ENCODE results near the gene DAND5. TPM values are rescaled to one million over a fixed set of nuclear protein-coding genes. Genes with fewer than 3 reads are reported as not detected.

The DAND5 gene
- total and polyA plus RNA-seq, 2 of the 13 experiments (the other 11 are each of a cell fraction or from before 2014, with no cell fraction given): 0.04 TPM; not detected in 1

GRCh38 chr19:12996406-12997094, 27.2 kb downstream of the DAND5 start (continued):
- TF ChIP-seq ZSCAN20 (CRISPR knock-in tag; IDR thresholded peaks at IDR 0.05; ENCODE audit: borderline replicate concordance) (no peak), DZIP1 (CRISPR knock-in tag; IDR thresholded peaks at IDR 0.05) (no peak), SNAPC4 (CRISPR knock-in tag; IDR thresholded peaks at IDR 0.05) (no peak), ZNF660 (CRISPR knock-in tag; IDR thresholded peaks at IDR 0.05; ENCODE audit: borderline replicate concordance, low read depth) (no peak), ARNT2 (CRISPR knock-in tag; IDR thresholded peaks at IDR 0.05; ENCODE audit: low read depth) (no peak), ZBTB25 (CRISPR knock-in tag; IDR thresholded peaks at IDR 0.05) (no peak), TFAP4 (IDR thresholded peaks at IDR 0.05; ENCODE audit: borderline replicate concordance, low read depth) (no peak), TEAD2 (CRISPR knock-in tag; IDR thresholded peaks at IDR 0.05) (no peak), ZNF3 (CRISPR knock-in tag; IDR thresholded peaks at IDR 0.05) (no peak), YY1 (IDR thresholded peaks at IDR 0.05; ENCODE audit: insufficient read depth, insufficient replicate concordance, low read depth, low read length) (no peak), JUNB (CRISPR knock-in tag; IDR thresholded peaks at IDR 0.05; ENCODE audit: borderline replicate concordance) (no peak), ZNF766 (CRISPR knock-in tag; IDR thresholded peaks at IDR 0.05; ENCODE audit: borderline replicate concordance) (no peak), FOXJ3 (CRISPR knock-in tag; IDR thresholded peaks at IDR 0.05; ENCODE audit: borderline replicate concordance) (no peak), HOXA5 (CRISPR knock-in tag; IDR thresholded peaks at IDR 0.05) (peak; percentile 32; the same call in 1 of the 2 replicates), SCMH1 (CRISPR knock-in tag; IDR thresholded peaks at IDR 0.05; ENCODE audit: borderline replicate concordance) (no peak), ZNF891 (CRISPR knock-in tag; IDR thresholded peaks at IDR 0.05) (no peak), JUND (CRISPR knock-in tag; IDR thresholded peaks at IDR 0.05) (no peak), ZNF446 (CRISPR knock-in tag; IDR thresholded peaks at IDR 0.05) (0 out of 2 replicates have a peak, but pooled peaks have one; percentile 3), ZNF124 (CRISPR knock-in tag; IDR thresholded peaks at IDR 0.05) (no peak), NKX3-1 (CRISPR knock-in tag; IDR thresholded peaks at IDR 0.05) (no peak)

Measured in HepG2 (cell line).